22Rv1 (cell line): ENCODE measurements around the gene SEPTIN2.

ENCODE experiments used
- CTCF ChIP-seq: fragments of 450-650 bp; IDR thresholded peaks from 2 replicates; pipeline ENCODE4 v1.5.1; 2017; ENCODE audit warnings: mild to moderate bottlenecking
- ZFX ChIP-seq: fragments of 450-650 bp; IDR thresholded peaks from 2 replicates; pipeline ENCODE4 v1.6.1; 2017; ENCODE audit warnings: antibody characterized with exemption, borderline replicate concordance

- TF ChIP-seq CTCF (no peak), ZFX (no peak)
Measured at GRCh38 chr2:241323778-241324177, 8.1 kb downstream of the SEPTIN2 start.
